Peyer's patch (tissue), 4 donors: ENCODE data around the gene MMP27.

Source experiments
- CTCF ChIP-seq, 6 experiments: fragments of 450-650 bp in 4 of 6; fragments of 200-600 bp in 2 of 6; sonication (generic) in 1 of 6; IDR thresholded peaks; one replicate each; pipeline ENCODE4 v1.5.1; 2017 to 2019; ENCODE audit warnings: antibody characterized with exemption in 6 of 6, mild to moderate bottlenecking in 3 of 6, moderate library complexity in 1 of 6
- POLR2A ChIP-seq, 2 donors: fragments of 450-650 bp; IDR thresholded peaks; one replicate each; pipeline ENCODE4 v1.5.1; 2017; ENCODE audit warnings: antibody characterized with exemption in 2 of 2, mild to moderate bottlenecking in 2 of 2, moderate library complexity in 2 of 2

GRCh38 chr11:102664001-102664752, 41.4 kb downstream of the MMP27 start:
- TF ChIP-seq POLR2A (IDR thresholded peaks at IDR 0.05), result no peak
- peak in 3 of 6 experiments; percentile 11 to 22 (median 19) for TF ChIP-seq CTCF (IDR thresholded peaks at IDR 0.05)
